ENCODE measurements around the gene HNRNPA0.

The HNRNPA0 gene

DNA sequence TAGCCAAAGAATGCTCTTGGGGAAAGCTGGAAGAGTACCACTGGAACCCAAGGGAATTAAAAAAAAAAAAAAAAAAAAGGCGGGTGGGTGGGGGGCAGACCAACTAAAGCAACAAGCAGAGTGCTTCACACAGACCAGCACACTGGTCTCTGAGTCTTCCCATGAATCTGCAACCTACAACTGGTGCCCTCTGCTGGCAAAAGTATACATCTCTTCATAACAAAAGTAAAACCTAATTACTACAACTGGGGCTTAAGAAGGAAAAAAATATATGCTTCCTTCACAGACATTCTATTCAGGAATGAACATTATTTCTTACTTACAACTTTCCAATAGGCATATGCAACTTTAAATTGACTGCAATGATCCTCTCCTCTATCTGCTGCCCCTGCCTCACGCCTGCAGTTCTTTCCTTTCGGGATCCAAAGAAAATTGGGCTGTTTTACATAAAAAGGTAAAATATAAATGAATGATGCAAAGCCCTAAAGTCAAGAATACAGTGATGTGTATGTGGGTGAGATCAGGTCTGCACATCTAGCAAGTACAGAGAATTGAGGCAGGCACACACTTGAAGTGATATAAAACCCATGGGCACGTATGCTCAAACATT, 11.0 kb downstream of the HNRNPA0 start:
- TF ChIP-seq, protein P1, sequence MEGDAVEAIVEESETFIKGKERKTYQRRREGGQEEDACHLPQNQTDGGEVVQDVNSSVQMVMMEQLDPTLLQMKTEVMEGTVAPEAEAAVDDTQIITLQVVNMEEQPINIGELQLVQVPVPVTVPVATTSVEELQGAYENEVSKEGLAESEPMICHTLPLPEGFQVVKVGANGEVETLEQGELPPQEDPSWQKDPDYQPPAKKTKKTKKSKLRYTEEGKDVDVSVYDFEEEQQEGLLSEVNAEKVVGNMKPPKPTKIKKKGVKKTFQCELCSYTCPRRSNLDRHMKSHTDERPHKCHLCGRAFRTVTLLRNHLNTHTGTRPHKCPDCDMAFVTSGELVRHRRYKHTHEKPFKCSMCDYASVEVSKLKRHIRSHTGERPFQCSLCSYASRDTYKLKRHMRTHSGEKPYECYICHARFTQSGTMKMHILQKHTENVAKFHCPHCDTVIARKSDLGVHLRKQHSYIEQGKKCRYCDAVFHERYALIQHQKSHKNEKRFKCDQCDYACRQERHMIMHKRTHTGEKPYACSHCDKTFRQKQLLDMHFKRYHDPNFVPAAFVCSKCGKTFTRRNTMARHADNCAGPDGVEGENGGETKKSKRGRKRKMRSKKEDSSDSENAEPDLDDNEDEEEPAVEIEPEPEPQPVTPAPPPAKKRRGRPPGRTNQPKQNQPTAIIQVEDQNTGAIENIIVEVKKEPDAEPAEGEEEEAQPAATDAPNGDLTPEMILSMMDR (conservative IDR thresholded peaks at IDR 0.05; ENCODE audit: control insufficient read depth, insufficient read depth, low read depth, low read length) = peak; percentile 72
- H3K4me3 ChIP-seq (ENCODE audit: control insufficient read depth, low read depth, low read length) = no peak overlapping the region
- DNase-seq (ENCODE audit: low read depth) = peak; percentile 80

DNA sequence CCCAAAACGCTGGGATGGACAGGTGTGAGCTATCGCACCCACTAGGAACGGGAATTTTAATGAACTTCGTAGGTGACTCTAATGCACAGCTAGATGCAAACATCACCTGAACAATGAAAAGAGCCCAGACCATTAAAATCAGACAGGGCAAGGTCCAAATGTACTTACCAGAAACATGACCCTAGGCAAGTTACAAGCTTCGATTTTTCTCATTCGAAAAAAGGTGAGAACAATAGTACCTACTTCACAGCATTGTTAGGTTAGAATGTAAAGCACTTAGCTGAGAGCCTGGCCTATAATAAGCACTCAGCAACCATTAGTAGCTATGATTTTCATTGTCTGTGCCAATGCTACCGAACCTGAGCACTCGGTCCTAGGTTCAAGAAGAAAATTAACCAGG, 12.4 kb downstream of the HNRNPA0 start:
- TF ChIP-seq, protein P1 (conservative IDR thresholded peaks at IDR 0.05; ENCODE audit: control insufficient read depth, insufficient read depth, low read depth, low read length) = no peak
- no peak overlapping the region for H3K4me3 ChIP-seq (ENCODE audit: control insufficient read depth, low read depth, low read length)
- DNase-seq (ENCODE audit: low read depth) = no peak

DNA sequence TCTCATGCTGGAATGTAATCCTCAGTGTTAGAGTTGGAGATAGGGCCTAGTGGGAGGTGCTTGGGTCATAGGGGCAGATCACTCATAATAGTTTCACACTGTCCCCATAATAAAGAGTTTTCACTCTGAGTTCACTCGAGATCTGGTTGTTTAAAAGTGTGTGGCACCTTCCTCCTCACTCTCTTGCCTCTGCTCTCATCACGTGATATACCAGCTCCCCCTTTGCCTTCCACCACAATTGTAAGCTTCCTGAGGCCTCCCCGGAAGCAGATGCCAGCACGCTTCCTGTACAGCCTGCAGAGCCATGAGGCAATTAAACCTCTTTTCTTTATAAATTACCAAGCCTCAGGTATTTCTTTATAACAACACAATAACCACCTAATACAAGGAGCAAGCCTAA, 14.4 kb downstream of the HNRNPA0 start:
- no peak overlapping the region for H3K4me3 ChIP-seq (ENCODE audit: control insufficient read depth, low read depth, low read length)
- no peak for DNase-seq (ENCODE audit: low read depth)
- TF ChIP-seq, protein P1 (conservative IDR thresholded peaks at IDR 0.05; ENCODE audit: control insufficient read depth, insufficient read depth, low read depth, low read length) = no peak

DNA sequence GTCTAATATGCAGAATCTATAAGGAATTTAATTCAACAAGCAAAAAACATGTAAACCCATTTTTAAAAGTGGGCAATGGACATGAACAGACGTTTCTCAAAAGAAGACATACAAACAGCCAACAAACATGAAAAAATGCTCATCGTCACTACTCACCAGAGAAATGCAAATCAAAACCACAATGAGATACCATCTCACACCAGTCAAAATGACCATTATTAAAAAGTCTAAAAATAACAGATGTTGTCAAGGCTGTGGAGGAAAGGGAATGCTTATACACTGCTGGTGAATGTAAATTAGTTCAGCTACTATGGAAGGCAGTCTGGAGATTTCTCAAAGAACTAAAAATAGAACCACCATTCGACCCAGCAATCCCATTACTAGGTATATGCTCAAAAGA, 15.2 kb downstream of the HNRNPA0 start:
- TF ChIP-seq, protein P1 (conservative IDR thresholded peaks at IDR 0.05; ENCODE audit: control insufficient read depth, insufficient read depth, low read depth, low read length) = no peak
- H3K4me3 ChIP-seq (ENCODE audit: control insufficient read depth, low read depth, low read length) = no peak overlapping the region
- DNase-seq (ENCODE audit: low read depth) = no peak

DNA sequence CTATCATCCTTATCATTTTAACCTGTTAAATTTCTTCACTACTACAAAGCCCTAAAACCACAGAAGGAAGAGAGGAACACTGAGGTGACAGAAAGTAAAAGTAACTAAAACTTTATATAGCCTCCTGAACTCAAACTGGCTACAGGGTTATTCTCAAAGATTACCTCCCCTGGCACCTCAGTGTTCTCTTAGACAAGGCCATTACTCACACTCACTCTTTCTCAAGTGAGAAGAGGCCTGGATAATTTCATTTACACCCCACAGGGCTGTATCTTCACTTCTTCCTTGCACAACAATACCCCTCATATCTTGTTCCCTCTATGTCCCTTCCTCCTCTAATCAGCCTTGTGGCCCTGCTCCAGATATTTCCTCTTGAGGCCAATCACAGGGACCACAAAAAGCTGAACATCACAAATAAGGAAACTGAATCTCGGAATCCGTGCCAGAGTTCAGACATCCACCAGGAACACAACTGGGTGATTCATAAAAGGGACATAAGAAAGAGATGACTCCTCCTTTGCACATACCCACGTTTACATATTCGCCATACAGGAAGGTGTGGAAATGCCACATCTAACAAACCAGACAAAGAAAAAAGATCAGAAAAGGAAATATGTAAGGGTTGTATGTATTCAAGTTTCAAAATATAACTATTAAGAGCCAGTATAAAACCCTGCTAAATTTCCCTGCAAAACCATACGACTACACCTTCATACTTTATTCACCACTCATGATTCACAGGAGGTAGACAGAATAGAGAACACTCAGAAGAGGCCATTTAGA, 16.6 kb downstream of the HNRNPA0 start:
- TF ChIP-seq, protein P1 (conservative IDR thresholded peaks at IDR 0.05; ENCODE audit: control insufficient read depth, insufficient read depth, low read depth, low read length) = no peak
- peak; percentile 83 for DNase-seq (ENCODE audit: low read depth)
- H3K4me3 ChIP-seq (ENCODE audit: control insufficient read depth, low read depth, low read length) = no peak overlapping the region

DNA sequence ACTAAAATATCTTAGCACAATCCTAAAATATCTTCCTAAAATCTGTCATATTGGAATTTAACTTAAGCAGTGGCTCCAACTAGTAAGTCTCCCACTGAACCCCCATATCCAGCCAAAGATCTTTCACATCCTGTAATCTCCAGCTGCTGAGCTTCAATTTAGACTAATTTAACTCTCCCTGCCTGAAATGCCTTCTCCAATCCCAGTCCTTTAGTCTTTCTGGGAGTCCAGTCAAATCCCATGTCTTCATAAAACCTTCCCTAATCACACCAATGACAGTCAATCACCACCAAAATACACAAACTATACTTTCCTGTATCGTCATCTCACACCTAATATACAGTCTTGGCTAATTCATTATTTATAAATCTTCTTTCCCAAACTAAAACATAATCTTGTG, 17.7 kb downstream of the HNRNPA0 start:
- H3K4me3 ChIP-seq (ENCODE audit: control insufficient read depth, low read depth, low read length) = no peak overlapping the region
- TF ChIP-seq, protein P1 (conservative IDR thresholded peaks at IDR 0.05; ENCODE audit: control insufficient read depth, insufficient read depth, low read depth, low read length) = no peak
- no peak for DNase-seq (ENCODE audit: low read depth)
